Endothelial cell of coronary artery (primary cell): ENCODE measurements around the gene AGK. TPM values are rescaled to one million over a fixed set of nuclear protein-coding genes. Genes with fewer than 3 reads are reported as not detected.

Experiments used
- total RNA-seq: library from RNA; depleted of rRNA; stranded (reverse); fragments of >200 nt; gene quantifications from 2 replicates; pipeline ENCODE4 v1.2.3, GENCODE V29; 2014

Gene AGK
- total RNA-seq = 20.8 and 21.5 TPM in 2 replicates

GRCh38 chr7:141551094-141551781 is at the start of gene AGK:
TSS of gene AGK (plus strand) at chr7:141551410. CDS start at chr7:141555467, 4,057 bp downstream.

GRCh38 chr7:141702047-141702567 is 150.9 kb downstream of the AGK start, which contains the start of gene DENND11:
TSS of gene DENND11 (minus strand) at chr7:141702166. CDS start at chr7:141702153, 13 bp downstream.

Other genes with a start within 250 kb of the AGK start
- gene DENND11, start 150.8 kb downstream of the AGK start, total RNA-seq = 36.0 and 40.8 TPM in 2 replicates
- 0.09 TPM in 1 of 2 replicates, not detected in the other for gene WEE2, start 156.9 kb downstream of the AGK start, total RNA-seq
- 181 and 257 TPM in 2 replicates for gene SSBP1, start 186.9 kb downstream of the AGK start, total RNA-seq
- gene TAS2R3, start 212.7 kb downstream of the AGK start, total RNA-seq = 1.2 and 1.3 TPM in 2 replicates
- 0.85 and 0.90 TPM in 2 replicates for gene TAS2R4, start 225.3 kb downstream of the AGK start, total RNA-seq
- 0.81 and 0.94 TPM in 2 replicates for gene TAS2R5, start 238.8 kb downstream of the AGK start, total RNA-seq